A549 (cell line): ENCODE data around the gene CCL1. TPM values are rescaled to one million over a fixed set of nuclear protein-coding genes. Genes with fewer than 3 reads are reported as not detected.

ENCODE experiments used
- ATAC-seq, 2 experiments: fragments of 200-7000 bp in 1 of 2; fragments of >200 bp in 1 of 2; cut with Nextera tagmentation in 1 of 2; cut with Tn5 transposase in 1 of 2; 3 replicates each; pipeline versions ENCODE4 v1.8.0 to v1.9.1; 2018 to 2020; ENCODE audit warnings: mild to moderate bottlenecking in 1 of 2, moderate library complexity in 1 of 2
- CTCF ChIA-PET: fragments of 300-600 bp; sonication (Branson Sonifier 250); formaldehyde crosslinking; extraction: SDS; loops from one replicate; lab custom pipeline; 2021; ENCODE audit warnings: antibody characterized with exemption, inconsistent platforms; lab: Yijun Ruan, JAX
- POLR2A ChIA-PET: fragments of 350-600 bp; formaldehyde crosslinking; extraction: SDS; loops from one replicate; lab custom pipeline; 2021; ENCODE audit warnings: antibody characterized with exemption, inconsistent platforms; lab: Yijun Ruan, JAX
- DNase-seq, 2 experiments: peaks; one replicate each; pipeline versions ENCODE4 v3.0.0 to v3.0.0-alpha.2; 2011 to 2016; ENCODE audit warnings: low read depth in 1 of 2, low spot score in 1 of 2
- FAIRE-seq: peaks from 2 replicates; lab custom pipeline; 2011; peaks lifted over from hg19 to GRCh38; lab: Jason Lieb, UNC
- H3K27ac ChIP-seq, 2 experiments: fragments of >200 bp; sonication (Bioruptor Twin); formaldehyde crosslinking; 3 replicates each; pipeline ENCODE4 v1.5.1; 2016 to 2017
- H3K4me1 ChIP-seq: fragments of >200 bp; sonication (Bioruptor Twin); formaldehyde crosslinking; 3 replicates; pipeline ENCODE4 v1.6.1; 2016
- H3K4me2 ChIP-seq: fragments of >200 bp; sonication (Bioruptor Twin); formaldehyde crosslinking; 3 replicates; pipeline ENCODE4 v1.6.1; 2016
- H3K4me3 ChIP-seq: fragments of >200 bp; sonication (Bioruptor Twin); formaldehyde crosslinking; 3 replicates; pipeline ENCODE4 v1.5.1; 2016
- H3K9me3 ChIP-seq: fragments of >200 bp; sonication (Bioruptor Twin); formaldehyde crosslinking; 3 replicates; pipeline ENCODE4 v1.6.1; 2016
- ATOH8 ChIP-seq: fragments of 250-450 bp; sonication (Bioruptor Pico); IDR thresholded peaks from 2 replicates; pipeline ENCODE4 v1.5.0; 2020; ENCODE audit warnings: low read depth, mild to moderate bottlenecking, moderate library complexity
- CHD2 ChIP-seq: fragments of 150-350 bp; IDR thresholded peaks from 2 replicates; pipeline ENCODE4 v1.6.1; 2014; ENCODE audit warnings: low read length; ENCODE audit not compliant: partially characterized antibody
- EHF ChIP-seq: fragments of 250-450 bp; sonication (Bioruptor Pico); IDR thresholded peaks from 2 replicates; pipeline ENCODE4 v1.5.0; 2020; ENCODE audit warnings: mild to moderate bottlenecking
- FOSB ChIP-seq: fragments of 250-450 bp; sonication (Bioruptor Pico); IDR thresholded peaks from 2 replicates; pipeline ENCODE4 v1.5.0; 2020; ENCODE audit warnings: mild to moderate bottlenecking, moderate library complexity
- FOXS1 ChIP-seq: fragments of 250-450 bp; sonication (Bioruptor Pico); IDR thresholded peaks from 2 replicates; pipeline ENCODE4 v1.5.0; 2020; ENCODE audit warnings: mild to moderate bottlenecking, moderate library complexity
- GATA3 ChIP-seq: IDR thresholded peaks from 2 replicates; pipeline ENCODE4 v1.6.1; 2012; ENCODE audit warnings: borderline replicate concordance
- HEYL ChIP-seq: fragments of 250-450 bp; sonication (Bioruptor Pico); IDR thresholded peaks from 2 replicates; pipeline ENCODE4 v1.8.0; 2021; ENCODE audit warnings: mild to moderate bottlenecking, moderate library complexity
- HOXA7 ChIP-seq: fragments of 250-450 bp; sonication (Bioruptor Pico); IDR thresholded peaks from 2 replicates; pipeline ENCODE4 v1.5.0; 2020; ENCODE audit warnings: mild to moderate bottlenecking, moderate library complexity
- HOXB5 ChIP-seq: fragments of 250-450 bp; sonication (Bioruptor Pico); IDR thresholded peaks from 2 replicates; pipeline ENCODE4 v1.5.0; 2020; ENCODE audit warnings: mild to moderate bottlenecking, moderate library complexity
- JUNB ChIP-seq: fragments of >200 bp; sonication (Bioruptor Twin); formaldehyde crosslinking; IDR thresholded peaks from 2 replicates; pipeline ENCODE4 v1.6.1; 2016
- MAFK ChIP-seq: fragments of 450-650 bp; IDR thresholded peaks from 2 replicates; pipeline ENCODE4 v1.6.1; 2014; ENCODE audit not compliant: partially characterized antibody
- MAX ChIP-seq: IDR thresholded peaks from 2 replicates; pipeline ENCODE4 v1.6.1; 2012
- PBX3 ChIP-seq: IDR thresholded peaks from 2 replicates; pipeline ENCODE4 v1.6.1; 2012
- PHF8 ChIP-seq: fragments of 200-600 bp; sonication (generic); IDR thresholded peaks from 2 replicates; pipeline ENCODE4 v1.6.1; 2016; ENCODE audit warnings: low read depth, mild to moderate bottlenecking, antibody characterized with exemption, moderate library complexity, borderline replicate concordance
- RARB ChIP-seq: fragments of 250-450 bp; sonication (Bioruptor Pico); IDR thresholded peaks from 2 replicates; pipeline ENCODE4 v1.8.0; 2021; ENCODE audit warnings: mild to moderate bottlenecking, moderate library complexity
- REST ChIP-seq: fragments of 200-600 bp; sonication (generic); IDR thresholded peaks from 2 replicates; pipeline ENCODE4 v1.6.1; 2016; ENCODE audit warnings: antibody characterized with exemption, mild to moderate bottlenecking, moderate library complexity
- RFX5 ChIP-seq: fragments of 450-650 bp; IDR thresholded peaks from 2 replicates; pipeline ENCODE4 v1.7.1; 2014; ENCODE audit warnings: antibody characterized with exemption, mild to moderate bottlenecking, moderate library complexity
- SMC3 ChIP-seq: fragments of >200 bp; sonication (Bioruptor Twin); formaldehyde crosslinking; IDR thresholded peaks from 3 replicates; pipeline ENCODE4 v1.6.1; 2018; ENCODE audit warnings: inconsistent platforms
- ZNF302 ChIP-seq: fragments of 250-450 bp; sonication (Bioruptor Pico); IDR thresholded peaks from 2 replicates; pipeline ENCODE4 v1.9.0; 2021; ENCODE audit warnings: inconsistent platforms, mild to moderate bottlenecking, moderate library complexity
- WGBS: methylation state at CpG from one replicate; pipeline ENCODE4 v1.1.6; 2017; ENCODE audit errors: missing lambda C conversion rate; 5-methylcytosine and 5-hydroxymethylcytosine counted together
- polyA minus RNA-seq: library from RNA; depleted of rRNA, polyadenylated mRNA; stranded (reverse); fragments of >200 nt; gene quantifications from 2 replicates; pipeline ENCODE4 v1.2.3, GENCODE V29; 2011; rRNA and poly(A)+ RNA removed
- polyA plus RNA-seq, 4 experiments: library from polyadenylated mRNA; depleted of rRNA in 3 of 4; stranded (reverse); fragments of >200 nt; fragmentation: RNase III in 1 of 4; extraction: RNeasy Plus Mini Kit Qiagen cat#74134 plus additional on column Dnase treatment in 1 of 4; gene quantifications; 2 replicates in 3 of 4; 3 replicates in 1 of 4; pipeline ENCODE4 v1.2.3, GENCODE V29; 2011 to 2017
- TF ChIP-seq, protein P1 (sequence below): fragments of >200 bp; sonication (Bioruptor Twin); formaldehyde crosslinking; IDR thresholded peaks from 3 replicates; pipeline ENCODE4 v1.6.1; 2016

Gene CCL1, protein sequence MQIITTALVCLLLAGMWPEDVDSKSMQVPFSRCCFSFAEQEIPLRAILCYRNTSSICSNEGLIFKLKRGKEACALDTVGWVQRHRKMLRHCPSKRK
- polyA plus RNA-seq (2011; rRNA removed) (not detected in 2 replicates), polyA plus RNA-seq (2017; fragmentation: RNase III; extraction: RNeasy Plus Mini Kit Qiagen cat#74134 plus additional on column Dnase treatment) (not detected in 3 replicates), polyA minus RNA-seq (not detected in 2 replicates)
- polyA plus RNA-seq (2012; cell fraction: cytosol; rRNA removed) = not detected in 2 replicates
- polyA plus RNA-seq (2012; cell fraction: nucleus; rRNA removed) = not detected in 2 replicates

DNA sequence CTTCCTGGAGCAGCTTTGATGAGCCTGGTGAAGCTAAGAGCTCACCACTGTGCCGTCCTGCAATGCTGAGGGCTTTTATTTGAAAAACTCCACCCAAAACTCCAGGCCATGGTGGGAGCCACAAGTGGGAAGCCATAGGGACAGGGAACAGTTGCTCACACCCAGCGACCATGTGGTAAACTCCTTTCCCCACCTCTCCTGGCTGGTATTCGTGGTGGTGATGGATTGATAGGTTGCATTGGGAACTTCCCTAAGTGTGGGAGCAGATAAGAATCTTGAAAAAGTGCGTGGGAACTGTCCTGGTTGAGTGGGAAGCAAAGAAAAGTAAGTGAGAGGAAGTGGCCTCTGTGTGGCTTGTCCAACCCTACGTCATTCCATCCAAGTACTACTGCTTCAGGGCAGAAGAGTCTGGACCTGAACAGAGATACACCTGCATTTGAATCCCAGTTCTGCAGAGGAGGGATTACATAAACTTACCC is at the start of gene CCL1:
Gene CCL1 (minus strand): TSS at position 51 of the 479 bp plus-strand sequence. CDS start 72 bp downstream, outside the sequence.
- WGBS = 0% methylated on average over 5 of the region's 5 CpGs
- no peak for DNase-seq
- POLR2A ChIA-PET = no interaction called here
- no peak for ATAC-seq
- Histone ChIP-seq H3K4me1 (no peaks in the 10 kb centered on the region), H3K4me2 (no peak within 1 kb of the TSS), H3K27ac (no peak within 1 kb of the TSS), H3K9me3 (no peaks in the 10 kb centered on the region), H3K4me3 (no peak within 1 kb of the TSS)
- CTCF ChIA-PET = interaction anchor here (0.6 to 18.3 kb wide), 15 partner anchors 11 to 189 kb away, joined by 3 to 571 read pairs (median 25); partner anchors contain the start of gene CCL2
- no peak for TF ChIP-seq RFX5
- no peak for TF ChIP-seq HEYL
- FAIRE-seq = no peak

- no peak for DNase-seq
- no peak for FAIRE-seq
These were observed 49.5 kb upstream of the CCL1 start for GRCh38 chr17:34412534-34412933.

GRCh38 chr17:34411646-34412421 is 48.8 kb upstream of the CCL1 start:
- FAIRE-seq = no peak

More at GRCh38 chr17:34412534-34412933, 49.5 kb upstream of the CCL1 start:
- POLR2A ChIA-PET = no interaction called here
- CTCF ChIA-PET = interaction anchor here (1.6 to 3.3 kb wide), 2 partner anchors 8 to 12 kb away, joined by 3 to 24 read pairs; no protein-coding TSS in a partner anchor
- 88% methylated on average over 7 of the region's 7 CpGs for WGBS
- H3K27ac ChIP-seq = peak overlapping the region; percentile 27 to 45; a peak in 2 of 6 replicates
- peaks cover 10% of the 10 kb centered on the region; the same call in 1 of the 3 replicates for H3K4me1 ChIP-seq
- H3K4me3 ChIP-seq = no peak overlapping the region
- H3K9me3 ChIP-seq = no peaks in the 10 kb centered on the region
- no peak overlapping the region for H3K4me2 ChIP-seq
- no peak for TF ChIP-seq HOXB5 (CRISPR knock-in tag)
- ATAC-seq = no peak

More at GRCh38 chr17:34411646-34412421, 48.8 kb upstream of the CCL1 start:
- DNase-seq (no peak), ATAC-seq (no peak)
- ChIA-PET POLR2A (no interaction called here), CTCF (interaction anchor here (0.8 to 3.3 kb wide), 5 partner anchors 8 to 481 kb away, joined by 3 to 24 read pairs (median 4); no protein-coding TSS in a partner anchor)
- WGBS = 69% methylated on average over 5 of the region's 5 CpGs
- no peak overlapping the region for H3K4me2 ChIP-seq
- peaks cover 10% of the 10 kb centered on the region; the same call in 1 of the 3 replicates for H3K4me1 ChIP-seq
- H3K27ac ChIP-seq = no peak overlapping the region
- H3K4me3 ChIP-seq = no peak overlapping the region
- no peak for TF ChIP-seq HOXB5 (CRISPR knock-in tag)
- TF ChIP-seq HOXA7 (CRISPR knock-in tag) = no peak
- no peak for TF ChIP-seq REST
- TF ChIP-seq, protein P1, sequence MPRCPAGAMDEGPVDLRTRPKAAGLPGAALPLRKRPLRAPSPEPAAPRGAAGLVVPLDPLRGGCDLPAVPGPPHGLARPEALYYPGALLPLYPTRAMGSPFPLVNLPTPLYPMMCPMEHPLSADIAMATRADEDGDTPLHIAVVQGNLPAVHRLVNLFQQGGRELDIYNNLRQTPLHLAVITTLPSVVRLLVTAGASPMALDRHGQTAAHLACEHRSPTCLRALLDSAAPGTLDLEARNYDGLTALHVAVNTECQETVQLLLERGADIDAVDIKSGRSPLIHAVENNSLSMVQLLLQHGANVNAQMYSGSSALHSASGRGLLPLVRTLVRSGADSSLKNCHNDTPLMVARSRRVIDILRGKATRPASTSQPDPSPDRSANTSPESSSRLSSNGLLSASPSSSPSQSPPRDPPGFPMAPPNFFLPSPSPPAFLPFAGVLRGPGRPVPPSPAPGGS = no peak
- TF ChIP-seq PHF8 = no peak
- TF ChIP-seq MAFK = no peak
- TF ChIP-seq CHD2 = no peak
- TF ChIP-seq FOSB (CRISPR knock-in tag) = no peak
- no peak for TF ChIP-seq FOXS1 (CRISPR knock-in tag)
- TF ChIP-seq SMC3 = no peak
- TF ChIP-seq GATA3 = no peak
- no peak for TF ChIP-seq EHF (CRISPR knock-in tag)
- no peak for TF ChIP-seq MAX
- TF ChIP-seq RARB = no peak
- no peak for TF ChIP-seq ATOH8 (CRISPR knock-in tag)
- no peak for TF ChIP-seq JUNB
- no peak for TF ChIP-seq PBX3
- TF ChIP-seq ZNF302 (CRISPR knock-in tag) = no peak
- no peaks in the 10 kb centered on the region for H3K9me3 ChIP-seq
